ENCODE results near the gene PODXL.

GRCh38 chr7:131568970-131569369 lies 12.5 kb upstream of the PODXL start:
- TF ChIP-seq CTCF (IDR thresholded peaks at IDR 0.05) (no peak), POLR2A (IDR thresholded peaks at IDR 0.05) (no peak)

Data from heart left ventricle (tissue), 13 donors.